Body of pancreas (tissue), 4 donors: ENCODE data around the gene PPP2R2B. TPM values are rescaled to one million over a fixed set of nuclear protein-coding genes. Genes with fewer than 3 reads are reported as not detected.

Source experiments
- ATAC-seq: fragments of 150-250 bp; one replicate; pipeline ENCODE4 v1.9.1; 2016
- DNase-seq, 4 donors: peaks; one replicate each; pipeline ENCODE4 v3.0.0-alpha.2; 2019
- H3K27ac ChIP-seq, 4 donors: fragments of 200-600 bp; sonication (generic); 1 replicate in 3 of 4; 2 replicates in 1 of 4; pipeline versions ENCODE4 v1.5.1 to v1.6.1; 2016 to 2019; ENCODE audit warnings: mild to moderate bottlenecking in 1 of 4, mixed read lengths in 1 of 4, moderate library complexity in 1 of 4
- H3K27me3 ChIP-seq, 2 donors: fragments of 200-600 bp; sonication (generic); one replicate each; pipeline ENCODE4 v1.6.0; 2016; ENCODE audit warnings: mild to moderate bottlenecking in 1 of 2
- H3K36me3 ChIP-seq, 2 donors: fragments of 200-600 bp; sonication (generic); replicated peaks in 1 of 2; 2 replicates each; pipeline ENCODE4 v1.5.1; 2016; ENCODE audit warnings: low read depth in 2 of 2; ENCODE audit not compliant: insufficient read depth in 1 of 2
- H3K4me1 ChIP-seq: fragments of 200-600 bp; sonication (generic); one replicate; pipeline ENCODE4 v1.6.0; 2016
- H3K4me3 ChIP-seq, 2 donors: fragments of 200-600 bp; sonication (generic); 1 replicate in 1 of 2; 2 replicates in 1 of 2; pipeline ENCODE4 v1.5.1; 2016 to 2019
- H3K9me3 ChIP-seq, 3 donors: fragments of 200-600 bp; sonication (generic); 1 replicate in 2 of 3; 2 replicates in 1 of 3; pipeline ENCODE4 v1.5.1; 2016
- CTCF ChIP-seq, 7 experiments: fragments of 450-650 bp in 4 of 7; fragments of 200-600 bp in 3 of 7; sonication (generic) in 3 of 7; IDR thresholded peaks; one replicate each; pipeline ENCODE4 v1.5.1; 2016 to 2019; ENCODE audit warnings: antibody characterized with exemption in 7 of 7
- POLR2A ChIP-seq, 3 donors: fragments of 450-650 bp; IDR thresholded peaks; one replicate each; pipeline ENCODE4 v1.6.1; 2016; ENCODE audit warnings: antibody characterized with exemption in 3 of 3, mild to moderate bottlenecking in 2 of 3
- WGBS, 2 donors: methylation state at CpG; one replicate each; pipeline ENCODE4 v1.1.5; 2017; 5-methylcytosine and 5-hydroxymethylcytosine counted together
- intact Hi-C: fragments of 100-400 bp; cut with DNase I; formaldehyde crosslinking; loops from one replicate; pipeline ENCODE4 v1.15.1; 2023
- total RNA-seq, 2 donors: library from RNA; depleted of rRNA; stranded (reverse); fragments of >200 nt; gene quantifications; one replicate each; pipeline ENCODE4 v1.1.0, GENCODE V29; 2016

Gene PPP2R2B
- total RNA-seq, 2 donors from 2014 or later, result 0.26 TPM; not detected in 1

- Histone ChIP-seq H3K9me3 (no peaks in the 10 kb centered on the region), H3K27ac (no peak overlapping the region), H3K4me1 (no peaks in the 10 kb centered on the region), H3K36me3 (no peaks in the 10 kb centered on the region), H3K4me3 (no peak overlapping the region), H3K27me3 (no peaks in the 10 kb centered on the region)
- no peak for ATAC-seq
- intact Hi-C loops, result no loop called here
- TF ChIP-seq CTCF (IDR thresholded peaks at IDR 0.05) (no peak), POLR2A (IDR thresholded peaks at IDR 0.05) (no peak)
- no peak for DNase-seq
Observed at GRCh38 chr5:146851133-146851532, 27.4 kb downstream of the PPP2R2B start.

- TF ChIP-seq POLR2A (IDR thresholded peaks at IDR 0.05) (no peak), CTCF (IDR thresholded peaks at IDR 0.05) (no peak)
- 55 to 63% methylated on average over 5 of the region's 5 CpGs for WGBS, 2 donors
- Histone ChIP-seq H3K4me3 (no peak overlapping the region), H3K27me3 (no peaks in the 10 kb centered on the region), H3K36me3 (no peaks in the 10 kb centered on the region), H3K9me3 (no peaks in the 10 kb centered on the region), H3K27ac (no peak overlapping the region), H3K4me1 (no peaks in the 10 kb centered on the region)
- intact Hi-C loops, result no loop called here
- DNase-seq, result no peak
- ATAC-seq, result no peak
Observed at GRCh38 chr5:146849694-146850303, 28.8 kb downstream of the PPP2R2B start.

GRCh38 chr5:146848133-146848532, 30.4 kb downstream of the PPP2R2B start:
- no peaks in the 10 kb centered on the region for H3K4me1 ChIP-seq
- H3K4me3 ChIP-seq, result no peak overlapping the region
- ATAC-seq (no peak), DNase-seq (no peak)
- no peaks in the 10 kb centered on the region for H3K36me3 ChIP-seq
- no peaks in the 10 kb centered on the region for H3K9me3 ChIP-seq
- TF ChIP-seq CTCF (IDR thresholded peaks at IDR 0.05) (no peak), POLR2A (IDR thresholded peaks at IDR 0.05) (no peak)
- H3K27me3 ChIP-seq, result no peaks in the 10 kb centered on the region
- no peak overlapping the region for H3K27ac ChIP-seq
- 7 to 12% methylated on average over 1 of the region's 1 CpG for WGBS, 2 donors
- intact Hi-C loops, result no loop called here

GRCh38 chr5:146840016-146840415, 38.5 kb downstream of the PPP2R2B start:
- intact Hi-C loops, result no loop called here
- TF ChIP-seq CTCF (IDR thresholded peaks at IDR 0.05) (no peak), POLR2A (IDR thresholded peaks at IDR 0.05) (no peak)
- 45 to 47% methylated on average over 2 of the region's 2 CpGs for WGBS, 2 donors
- H3K27ac ChIP-seq, result no peak overlapping the region
- no peaks in the 10 kb centered on the region for H3K36me3 ChIP-seq
- no peaks in the 10 kb centered on the region for H3K27me3 ChIP-seq
- H3K4me1 ChIP-seq, result no peaks in the 10 kb centered on the region
- no peak for DNase-seq
- ATAC-seq, result no peak
- no peaks in the 10 kb centered on the region for H3K9me3 ChIP-seq
- H3K4me3 ChIP-seq, result no peak overlapping the region

GRCh38 chr5:146836226-146836842, 42.2 kb downstream of the PPP2R2B start:
- Histone ChIP-seq H3K27ac (no peak overlapping the region), H3K4me1 (no peaks in the 10 kb centered on the region), H3K27me3 (no peaks in the 10 kb centered on the region), H3K4me3 (no peak overlapping the region), H3K36me3 (no peaks in the 10 kb centered on the region), H3K9me3 (no peaks in the 10 kb centered on the region)
- 36 to 38% methylated on average over 3 of the region's 3 CpGs for WGBS, 2 donors
- ATAC-seq (no peak), DNase-seq (no peak)
- intact Hi-C loops, result no loop called here
- TF ChIP-seq POLR2A (IDR thresholded peaks at IDR 0.05) (no peak), CTCF (IDR thresholded peaks at IDR 0.05) (no peak)
